Liver (tissue), 9 donors: ENCODE data around the gene GOLGA1. TPM values are rescaled to one million over a fixed set of nuclear protein-coding genes. Genes with fewer than 3 reads are reported as not detected.

ENCODE experiments used
- DNase-seq: peaks from one replicate; pipeline ENCODE4 v3.0.0-alpha.2; 2017; ENCODE audit warnings: low spot score
- H3K27ac ChIP-seq, 2 donors: one replicate each; pipeline ENCODE4 v1.7.0; 2013; ENCODE audit warnings: inconsistent platforms in 2 of 2, low read length in 2 of 2, control low read depth in 1 of 2, low read depth in 1 of 2, mild to moderate bottlenecking in 1 of 2
- H3K27me3 ChIP-seq, 4 donors: one replicate each; pipeline versions ENCODE4 v1.6.1 to v1.7.0; 2013; ENCODE audit warnings: low read length in 3 of 4, inconsistent platforms in 1 of 4, mild to moderate bottlenecking in 1 of 4, moderate library complexity in 1 of 4; ENCODE audit not compliant: control insufficient read depth in 4 of 4, insufficient read depth in 4 of 4
- H3K36me3 ChIP-seq, 4 donors: one replicate each; pipeline versions ENCODE4 v1.6.1 to v1.7.0; 2013; ENCODE audit warnings: low read length in 3 of 4, mild to moderate bottlenecking in 3 of 4, low read depth in 1 of 4, moderate library complexity in 1 of 4; ENCODE audit not compliant: control insufficient read depth in 4 of 4, insufficient read depth in 3 of 4
- H3K4me1 ChIP-seq, 4 donors: one replicate each; pipeline versions ENCODE4 v1.6.1 to v1.7.0; 2013; ENCODE audit warnings: low read length in 3 of 4, mild to moderate bottlenecking in 3 of 4, moderate library complexity in 1 of 4; ENCODE audit not compliant: control insufficient read depth in 4 of 4, insufficient read depth in 4 of 4
- H3K4me3 ChIP-seq, 3 donors: one replicate each; pipeline versions ENCODE4 v1.6.1 to v1.7.0; 2013; ENCODE audit warnings: low read length in 3 of 3, control low read depth in 1 of 3, low read depth in 1 of 3, mild to moderate bottlenecking in 1 of 3
- H3K9ac ChIP-seq, 2 donors: one replicate each; pipeline ENCODE4 v1.7.0; 2013; ENCODE audit warnings: low read length in 2 of 2, mild to moderate bottlenecking in 2 of 2, moderate library complexity in 2 of 2, control low read depth in 1 of 2, low read depth in 1 of 2
- H3K9me3 ChIP-seq, 4 donors: one replicate each; pipeline versions ENCODE4 v1.6.1 to v1.7.0; 2013; ENCODE audit warnings: low read length in 3 of 4; ENCODE audit not compliant: control insufficient read depth in 4 of 4
- ATF3 ChIP-seq: IDR thresholded peaks from 2 replicates; pipeline ENCODE4 v1.6.1; 2016; ENCODE audit warnings: antibody characterized with exemption
- CTCF ChIP-seq: fragments of 150-350 bp; IDR thresholded peaks from 2 replicates; pipeline ENCODE4 v1.5.1; 2017; ENCODE audit warnings: improper control_type of control experiment, low read depth, low read length; ENCODE audit not compliant: missing input control
- FOXA2 ChIP-seq: IDR thresholded peaks from 2 replicates; pipeline ENCODE4 v1.6.1; 2016; ENCODE audit warnings: antibody characterized with exemption
- GABPA ChIP-seq, 2 donors: IDR thresholded peaks in 1 of 2; conservative IDR thresholded peaks in 1 of 2; 2 replicates each; pipeline ENCODE4 v1.6.1; 2016; ENCODE audit warnings: antibody characterized with exemption in 2 of 2, mild to moderate bottlenecking in 1 of 2, moderate library complexity in 1 of 2
- HNF4A ChIP-seq, 2 donors: conservative IDR thresholded peaks; 2 replicates each; pipeline ENCODE4 v1.6.1; 2016; ENCODE audit warnings: antibody characterized with exemption in 2 of 2, mild to moderate bottlenecking in 2 of 2
- MAX ChIP-seq: IDR thresholded peaks from 2 replicates; pipeline ENCODE4 v1.6.1; 2016; ENCODE audit warnings: antibody characterized with exemption
- NR2F2 ChIP-seq: IDR thresholded peaks from 2 replicates; pipeline ENCODE4 v1.6.1; 2016; ENCODE audit warnings: antibody characterized with exemption
- RAD21 ChIP-seq, 2 donors: IDR thresholded peaks; 2 replicates each; pipeline ENCODE4 v1.6.1; 2016; ENCODE audit warnings: antibody characterized with exemption in 2 of 2, mild to moderate bottlenecking in 2 of 2
- REST ChIP-seq: IDR thresholded peaks from 2 replicates; pipeline ENCODE4 v1.6.1; 2016; ENCODE audit warnings: antibody characterized with exemption, mild to moderate bottlenecking
- RXRA ChIP-seq, 2 donors: IDR thresholded peaks; 2 replicates each; pipeline ENCODE4 v1.6.1; 2017 to 2018; ENCODE audit warnings: antibody characterized with exemption in 2 of 2, mild to moderate bottlenecking in 1 of 2
- SP1 ChIP-seq: IDR thresholded peaks from 2 replicates; pipeline ENCODE4 v1.6.1; 2018; ENCODE audit warnings: antibody characterized with exemption, mild to moderate bottlenecking
- TAF1 ChIP-seq: conservative IDR thresholded peaks from 2 replicates; pipeline ENCODE4 v1.6.1; 2016; ENCODE audit warnings: antibody characterized with exemption, mild to moderate bottlenecking
- YY1 ChIP-seq: IDR thresholded peaks from 2 replicates; pipeline ENCODE4 v1.6.1; 2016; ENCODE audit warnings: antibody characterized with exemption, mild to moderate bottlenecking
- ZBTB33 ChIP-seq: IDR thresholded peaks from 2 replicates; pipeline ENCODE4 v1.6.1; 2016; ENCODE audit warnings: antibody characterized with exemption
- WGBS: extraction: QIAGEN DNeasy Blood & Tissue Kit; methylation state at CpG from one replicate; pipeline ENCODE4 v1.1.7; 2013; 5-methylcytosine and 5-hydroxymethylcytosine counted together
- polyA plus RNA-seq, 2 donors: library from polyadenylated mRNA; stranded (reverse) in 1 of 2; unstranded in 1 of 2; fragments of 200-250 nt in 1 of 2; fragments of >200 nt in 1 of 2; fragmentation: Nextera tagmentation in 1 of 2; extraction: Ambion mirVana in 1 of 2; gene quantifications; one replicate each; pipeline versions ENCODE4 v1.2.1 to v1.2.3, GENCODE V29; 2013 to 2015
- total RNA-seq, 2 donors: library from RNA; depleted of rRNA; stranded (reverse); fragments of >200 nt; gene quantifications; one replicate each; pipeline ENCODE4 v1.2.3, GENCODE V29; 2014
- donor health status: healthy.
- donor health status: healthy.
- donor health status: healthy.
- donor health status: healthy.
- donor health status: healthy.

The GOLGA1 gene
- total RNA-seq: 10 to 100 TPM in 1 of 2 donors, 1 to 10 TPM in 1; 7.1 to 17.6 TPM
- 10 to 100 TPM in 1 of 2 donors, 1 to 10 TPM in 1; 5.9 to 10.7 TPM for polyA plus RNA-seq

GRCh38 chr9:124940894-124941678, at the start of gene GOLGA1:
TSS of gene GOLGA1 (minus strand) at chr9:124941083. CDS start at chr9:124938711, 2,372 bp downstream.
- H3K27ac ChIP-seq: peak within 1 kb of the TSS; percentile 98 to 99
- H3K4me3 ChIP-seq: peak within 1 kb of the TSS; percentile 76 to 98 (median 93)
- peaks cover 2 to 9% (median 8%) of the 10 kb centered on the region in 4 donors for H3K36me3 ChIP-seq
- H3K27me3 ChIP-seq: no peaks in the 10 kb centered on the region
- H3K9me3 ChIP-seq: no peaks in the 10 kb centered on the region
- H3K4me1 ChIP-seq: peaks cover 3 to 17% (median 5%) of the 10 kb centered on the region in 4 donors
- H3K9ac ChIP-seq: peak within 1 kb of the TSS; percentile 96 to 98
- peak; percentile 96 for DNase-seq
- TF ChIP-seq YY1 (peak; percentile 52), ATF3 (no peak), TAF1 (peak; percentile 62), NR2F2 (no peak), RAD21 (IDR thresholded peaks at IDR 0.05) (no peak), HNF4A (conservative IDR thresholded peaks at IDR 0.05) (no peak), GABPA (IDR thresholded peaks at IDR 0.05 in 1 of 2, conservative IDR thresholded peaks at IDR 0.05 in 1 of 2) (peak; percentile 71 to 94), FOXA2 (no peak), REST (peak; percentile 68), SP1 (peak; percentile 43)
- WGBS: under 1% methylated on average over 70 of the region's 70 CpGs

- 98% methylated on average over 1 of the region's 1 CpG for WGBS
- TF ChIP-seq ZBTB33 (no peak), RAD21 (IDR thresholded peaks at IDR 0.05) (no peak), MAX (no peak), RXRA (IDR thresholded peaks at IDR 0.05) (no peak), CTCF (no peak)
Observed at GRCh38 chr9:124983698-124984097, 42.8 kb upstream of the GOLGA1 start.

More at GRCh38 chr9:124983698-124984097, 42.8 kb upstream of the GOLGA1 start:
- Histone ChIP-seq H3K27ac (no peak overlapping the region), H3K9ac (no peak overlapping the region), H3K4me1 (no peaks in the 10 kb centered on the region), H3K36me3 (no peaks in the 10 kb centered on the region), H3K9me3 (no peaks in the 10 kb centered on the region), H3K4me3 (no peak overlapping the region), H3K27me3 (no peaks in the 10 kb centered on the region)
- no peak for DNase-seq
